AG08396 (cell line): ENCODE measurements around the gene JARID2.

Experiments used
- DNase-seq: peaks from one replicate; pipeline ENCODE4 v3.0.0; 2012; ENCODE audit warnings: low spot score, mixed read lengths

Gene JARID2

DNA sequence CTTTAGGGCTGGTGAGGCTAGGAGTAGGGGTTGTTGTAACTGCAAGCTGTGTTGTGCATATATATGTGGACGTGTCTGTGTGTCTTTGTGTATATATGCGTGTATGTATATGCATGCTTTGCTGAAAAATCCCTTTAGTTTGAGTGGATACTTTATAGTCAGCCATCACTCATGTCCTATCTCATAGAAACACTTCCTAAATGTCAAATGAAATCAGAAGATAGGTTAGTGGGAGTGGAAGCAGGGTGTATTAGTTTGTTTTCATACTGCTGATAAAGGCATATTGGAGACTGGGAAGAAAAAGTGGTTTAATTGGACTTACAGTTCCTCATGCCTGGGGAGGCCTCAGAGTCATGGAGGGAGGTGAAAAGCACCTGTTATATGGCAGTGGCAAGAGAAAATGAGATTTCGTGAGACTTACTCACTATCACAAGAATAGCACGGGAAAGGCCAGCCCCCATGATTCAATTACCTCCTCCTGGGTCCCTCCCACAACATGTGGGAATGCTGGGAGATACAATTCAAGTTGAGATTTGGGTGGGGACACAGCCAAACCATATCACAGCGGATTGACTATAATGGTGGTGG, 131.1 kb downstream of the JARID2 start:
- DNase-seq = no peak

DNA sequence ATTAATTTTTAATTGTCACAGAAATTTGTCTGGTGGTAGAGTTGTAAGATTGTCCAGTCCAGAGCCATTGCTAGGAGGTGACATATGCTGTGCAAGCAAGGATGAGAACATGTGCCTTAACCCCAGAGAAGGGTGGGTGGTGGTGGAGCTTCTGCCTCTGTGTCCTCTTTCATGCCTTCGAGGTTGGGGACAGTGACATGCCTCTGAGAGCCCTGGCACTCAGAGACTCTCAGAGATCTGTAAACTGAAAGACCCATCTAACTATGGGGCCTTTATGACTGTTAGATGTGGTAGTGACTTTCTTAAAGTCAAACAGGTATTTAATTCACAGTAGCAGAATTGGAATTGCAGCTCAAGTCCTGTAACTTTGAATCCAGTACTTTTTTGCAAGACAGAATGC, 132.4 kb downstream of the JARID2 start:
- no peak for DNase-seq

DNA sequence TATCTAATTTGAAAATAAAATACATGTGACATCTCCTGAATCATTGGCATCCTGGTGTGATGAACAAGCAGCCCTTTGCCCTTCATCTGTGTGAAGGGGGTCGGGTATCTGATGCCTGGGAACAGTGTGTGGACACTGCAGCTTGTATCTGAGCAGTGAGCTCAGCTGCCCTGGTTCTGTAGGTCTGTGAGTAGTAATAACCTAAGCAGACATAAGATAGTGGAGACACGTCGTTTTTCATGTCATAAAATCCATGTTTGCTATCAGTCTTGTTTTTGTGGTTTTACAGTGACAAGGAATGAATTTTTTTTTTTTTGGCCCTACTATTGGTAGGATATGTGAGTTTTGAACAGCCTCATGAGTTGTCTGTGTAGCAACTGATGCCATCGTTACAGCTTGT, 133.0 kb downstream of the JARID2 start:
- no peak for DNase-seq

DNA sequence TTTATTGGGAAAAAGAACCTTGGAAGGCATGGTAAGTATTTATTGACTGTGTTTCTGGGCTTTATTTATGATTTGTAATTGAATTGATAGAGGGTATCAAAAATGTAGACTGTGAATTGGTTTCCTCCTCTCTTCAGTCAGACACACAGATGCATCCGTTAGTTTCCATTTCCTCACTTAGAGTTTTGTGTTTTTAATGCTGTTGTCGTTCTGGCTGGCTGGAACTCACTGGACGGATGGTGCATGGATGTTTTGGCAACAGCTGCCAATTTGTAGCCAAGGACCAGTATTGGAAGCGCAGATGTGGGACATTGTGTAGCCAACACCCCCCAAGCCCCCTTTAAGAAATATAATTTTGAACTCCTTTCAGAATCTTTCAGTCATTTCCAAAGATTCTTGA, 134.5 kb downstream of the JARID2 start:
- no peak for DNase-seq

DNA sequence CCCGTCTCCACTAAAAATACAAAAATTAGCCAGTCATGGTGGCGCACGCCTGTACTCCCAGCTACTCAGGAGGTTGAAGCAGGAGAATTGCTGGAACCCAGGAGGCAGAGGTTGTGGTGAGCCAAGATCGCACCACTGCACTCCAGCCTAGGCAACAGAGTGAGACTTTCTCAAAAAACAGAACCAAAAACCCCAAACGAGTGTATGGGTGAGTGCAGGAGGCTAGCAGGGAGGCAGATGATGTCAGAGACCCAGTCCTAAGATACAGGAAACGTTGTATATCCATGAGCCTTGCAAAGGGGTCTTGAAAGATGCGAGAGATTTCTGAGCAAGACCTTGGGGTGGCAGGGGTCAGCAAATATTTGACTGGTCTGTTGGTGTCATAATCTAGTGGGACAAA, 136.2 kb downstream of the JARID2 start:
- no peak for DNase-seq

DNA sequence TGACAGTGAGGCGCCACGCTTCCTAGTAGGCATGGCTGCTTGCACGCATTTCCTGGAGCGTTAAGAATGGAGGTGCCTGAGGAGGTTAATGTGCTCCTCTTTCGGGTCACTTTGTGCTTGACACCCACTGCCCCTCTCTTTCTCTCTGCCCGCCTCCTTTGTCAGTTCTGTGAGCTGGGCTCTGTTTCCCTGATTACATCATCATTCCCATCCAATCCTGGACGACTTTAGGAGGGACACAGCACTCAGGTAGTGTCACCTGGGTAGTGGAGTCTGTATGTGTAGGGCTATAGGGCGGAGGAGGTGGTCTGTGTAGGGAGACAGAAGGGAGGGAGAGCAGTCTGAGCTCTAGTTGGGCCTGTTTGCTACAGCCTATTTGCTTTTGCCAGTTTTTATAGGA, 136.8 kb downstream of the JARID2 start:
- DNase-seq = no peak

DNA sequence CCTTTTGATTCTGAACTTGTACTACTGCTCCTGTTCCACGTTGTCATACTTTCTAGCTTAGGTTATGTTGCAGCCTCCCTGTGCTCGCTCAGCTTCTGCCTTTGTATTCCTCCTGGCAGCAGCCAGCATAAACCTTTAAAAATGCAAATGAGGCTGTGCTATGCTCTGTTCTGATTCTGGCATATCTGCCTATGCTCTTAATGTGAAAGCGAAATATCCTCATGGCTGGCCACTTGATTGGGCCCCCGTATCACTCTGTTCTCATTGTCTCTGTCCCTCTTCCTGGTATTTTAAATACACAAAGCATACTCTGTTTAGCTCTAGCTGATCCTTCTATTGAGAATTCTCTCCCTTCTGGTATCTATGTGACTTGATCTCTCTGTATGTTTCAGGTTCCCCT, 139.0 kb downstream of the JARID2 start:
- no peak for DNase-seq

DNA sequence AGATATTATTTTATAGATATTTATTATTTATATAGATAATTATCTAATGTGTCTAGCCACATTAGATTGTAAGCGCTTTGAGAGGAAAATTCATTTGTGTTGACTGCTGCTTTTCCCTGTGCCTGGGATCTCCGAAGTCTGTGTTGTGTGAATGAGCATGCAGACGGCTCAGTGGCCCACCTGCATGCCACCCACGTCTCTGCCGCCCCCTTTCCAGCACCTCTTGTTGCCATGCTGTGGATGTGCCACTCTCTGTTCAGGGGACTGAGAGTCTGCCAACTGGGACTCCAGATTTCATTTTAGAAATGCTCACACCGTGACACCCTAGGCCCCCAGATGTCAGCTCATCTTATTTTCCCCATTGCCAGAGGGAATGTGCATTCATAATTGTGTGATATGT, 139.7 kb downstream of the JARID2 start:
- DNase-seq = no peak

DNA sequence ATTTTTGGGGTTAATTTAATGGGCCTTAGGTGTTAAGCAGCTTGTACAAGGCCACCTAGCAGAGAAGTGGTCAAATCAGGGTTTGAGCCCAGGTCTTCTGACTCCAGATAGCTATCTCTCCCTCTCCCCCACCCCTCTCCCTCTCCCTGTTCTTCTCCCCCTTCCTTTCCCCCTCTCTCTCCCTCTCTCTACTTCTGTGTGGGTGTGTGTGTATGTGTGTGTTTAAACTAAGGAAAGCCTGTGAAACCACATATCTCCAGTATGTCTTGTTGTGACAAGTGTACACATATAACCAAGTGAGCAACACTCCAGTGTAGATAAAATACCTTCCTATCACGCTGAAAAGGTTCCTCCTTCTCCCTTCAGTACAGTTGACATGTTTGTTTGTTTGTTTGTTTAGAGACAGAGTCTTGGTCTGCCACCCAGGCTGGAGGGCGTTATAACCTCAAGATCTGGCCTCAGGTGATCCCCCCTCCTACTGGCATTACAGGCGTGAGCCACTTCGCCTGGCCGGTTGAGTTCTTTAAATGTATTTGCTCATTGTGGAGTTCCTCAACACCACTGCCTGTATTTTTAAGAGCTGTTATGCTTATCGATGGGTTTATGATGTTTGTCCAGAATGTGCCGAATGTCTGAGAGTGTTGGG, 140.4 kb downstream of the JARID2 start:
- DNase-seq = no peak

DNA sequence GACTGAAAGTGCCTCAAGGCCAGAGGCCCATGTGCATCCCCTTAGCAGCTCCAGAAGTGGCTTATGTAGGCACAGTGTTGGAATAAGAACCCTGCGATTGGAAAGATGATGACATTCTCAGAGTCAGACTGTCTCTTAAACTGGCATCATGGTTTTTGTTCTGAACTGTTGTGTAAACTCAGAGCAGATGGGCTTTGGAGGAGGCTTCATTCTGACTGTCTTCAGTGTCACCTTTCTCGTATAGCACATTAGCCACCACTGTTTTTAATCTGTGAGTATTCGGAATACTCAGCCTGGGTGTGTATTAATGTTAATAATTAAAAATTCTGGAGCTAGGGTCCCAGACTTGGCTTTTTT, 140.9 kb downstream of the JARID2 start:
- no peak for DNase-seq

DNA sequence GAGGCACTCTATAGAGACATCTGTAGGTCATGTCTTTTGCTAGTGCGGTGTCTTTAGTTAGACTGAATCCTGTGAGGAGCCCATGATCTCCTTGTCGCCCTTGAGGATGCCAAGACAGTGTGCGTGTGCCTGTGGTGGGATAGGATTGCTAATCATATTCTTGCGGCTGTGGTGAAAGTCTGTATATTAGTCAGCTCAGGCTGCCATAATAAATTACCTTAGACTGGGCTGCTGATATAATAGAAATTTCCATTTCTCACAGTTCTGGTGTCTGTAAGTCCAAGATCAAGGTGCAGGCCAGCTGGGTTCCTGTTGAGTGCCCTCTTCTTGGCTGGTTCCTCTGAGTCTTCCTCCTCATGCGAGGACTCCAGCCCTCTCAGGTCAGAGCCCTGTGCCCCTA, 141.2 kb downstream of the JARID2 start:
- no peak for DNase-seq

DNA sequence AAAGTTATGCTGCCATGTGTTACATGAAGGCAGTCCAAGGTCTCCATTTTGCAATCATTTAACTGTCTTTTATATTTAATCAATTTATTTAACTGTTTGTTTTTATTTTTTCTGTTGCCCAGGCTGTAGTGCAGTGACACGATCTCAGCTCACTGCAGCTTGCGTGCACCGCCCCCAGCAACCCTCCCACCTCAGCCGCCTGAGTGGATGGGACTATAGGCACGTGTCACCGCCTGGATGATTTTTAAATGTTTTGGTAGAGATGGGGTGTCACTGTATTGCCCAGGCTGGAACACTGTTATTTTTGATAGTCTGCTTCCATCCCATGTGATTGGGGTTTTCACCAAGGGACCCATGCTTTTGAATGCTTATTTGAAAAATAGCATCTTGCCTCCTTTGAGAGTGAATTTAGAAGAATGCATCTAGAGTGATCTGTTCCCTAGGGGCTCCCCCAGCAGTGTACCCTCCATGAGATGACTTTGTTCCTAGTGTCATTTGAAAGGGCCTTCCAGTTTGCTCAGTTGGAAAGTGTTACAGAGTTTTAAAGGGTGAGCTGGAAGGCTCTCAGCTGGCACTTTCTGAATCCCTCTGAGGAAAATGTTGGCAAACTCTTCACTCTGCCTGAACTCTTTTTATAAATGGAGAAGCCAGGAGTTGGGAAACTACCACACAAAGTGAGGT, 143.4 kb downstream of the JARID2 start:
- DNase-seq = no peak

DNA sequence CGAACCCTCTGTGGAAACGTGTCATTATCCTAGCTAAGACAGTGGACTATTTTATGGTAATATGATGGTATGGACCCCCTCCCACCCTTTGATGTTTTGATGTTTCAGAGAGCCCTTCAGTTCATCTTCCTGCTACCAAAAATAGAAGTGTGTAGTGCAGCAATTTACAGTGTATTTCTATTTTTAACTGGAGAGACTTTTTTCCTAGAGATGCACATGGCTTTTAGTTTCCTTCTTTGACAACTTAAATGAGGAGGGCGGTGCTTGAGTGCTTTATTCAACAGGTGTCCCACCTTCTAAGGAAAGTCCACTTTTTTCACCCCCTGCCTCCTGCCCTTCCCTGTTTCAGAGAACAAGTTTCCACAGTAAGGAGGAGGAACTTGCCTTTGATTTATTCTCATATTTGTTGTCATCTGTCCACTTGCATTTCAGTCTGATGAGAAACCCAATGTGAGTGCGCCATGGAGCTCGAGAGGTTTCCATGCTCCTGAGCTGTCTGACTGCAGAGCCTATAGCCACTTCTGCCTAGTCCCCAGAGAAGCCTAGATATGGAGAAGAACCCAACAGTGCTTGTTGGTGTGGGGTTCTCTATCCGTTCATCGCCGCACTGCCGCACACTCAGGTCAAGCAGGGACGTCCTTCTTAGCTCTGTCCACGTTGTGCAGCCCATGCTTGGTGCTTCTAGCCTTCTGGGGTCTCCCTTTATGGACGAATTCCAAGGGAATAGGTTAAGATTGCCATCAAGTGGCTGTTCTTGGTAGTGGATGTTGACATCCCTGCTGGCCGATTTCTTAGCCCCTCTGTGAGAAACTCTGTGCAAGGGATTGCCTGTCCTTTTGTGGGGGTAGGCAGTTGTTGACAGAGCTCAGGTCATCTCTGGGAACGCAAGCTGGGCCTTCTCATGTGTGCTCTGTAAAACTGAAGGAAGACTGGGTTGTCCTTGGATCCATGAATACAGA, 144.2 kb downstream of the JARID2 start:
- peak; percentile 48 for DNase-seq

DNA sequence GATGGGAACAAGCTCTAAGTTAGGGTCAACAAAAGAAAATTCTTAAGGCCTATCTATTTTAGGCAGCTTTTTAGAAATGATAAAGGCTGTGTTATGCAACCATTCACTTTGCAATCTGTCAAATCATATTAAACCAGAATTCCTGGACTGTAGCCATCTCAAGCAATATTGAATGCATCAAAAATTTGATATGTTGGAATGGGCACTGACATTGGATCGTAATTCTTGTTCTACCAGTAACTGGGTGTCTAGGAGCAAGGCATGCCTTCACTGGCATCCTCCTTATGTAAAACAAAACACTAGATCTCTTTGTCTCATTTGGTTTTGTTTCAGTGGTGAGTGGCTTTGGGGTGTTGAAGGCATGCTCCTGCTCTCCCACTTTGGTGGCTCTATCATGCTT, 145.6 kb downstream of the JARID2 start:
- no peak for DNase-seq

DNA sequence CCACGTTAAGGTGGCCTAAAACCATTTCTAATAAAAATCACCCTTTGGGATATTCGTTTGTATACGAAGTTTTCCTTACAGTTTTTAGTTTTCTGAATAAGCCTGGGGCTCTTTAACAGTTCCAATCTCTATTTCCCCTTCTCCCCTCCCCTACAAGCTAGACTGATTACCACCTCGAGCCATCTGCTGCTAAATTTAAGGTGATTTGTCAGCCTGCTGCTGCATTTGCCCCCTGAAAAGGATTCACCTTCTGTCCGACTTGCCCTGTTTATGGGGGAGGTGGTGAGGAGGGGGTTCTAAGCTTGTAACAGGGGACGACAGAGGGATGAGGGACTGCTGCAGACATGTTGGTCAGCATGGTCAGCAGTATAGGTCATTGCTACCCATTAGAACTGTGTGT, 146.3 kb downstream of the JARID2 start:
- DNase-seq = no peak

DNA sequence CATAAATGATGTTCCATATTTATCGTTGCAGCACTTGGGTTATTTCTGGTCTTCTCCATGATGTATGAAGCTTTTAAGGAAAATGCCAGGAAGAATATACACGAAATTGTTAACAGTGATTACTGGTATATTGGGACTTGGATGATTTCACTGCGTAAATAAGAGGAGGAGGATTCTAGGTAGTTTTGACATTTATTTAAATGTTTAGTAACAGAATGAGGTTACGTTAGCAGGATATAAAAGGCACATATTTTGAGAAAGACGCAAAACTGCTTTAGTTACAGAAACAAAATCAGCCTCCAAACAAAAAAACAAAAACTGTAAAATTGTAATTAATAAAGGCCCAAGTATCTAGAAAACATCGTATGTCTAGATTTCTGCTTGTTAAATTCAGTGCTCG, 147.7 kb downstream of the JARID2 start:
- DNase-seq = no peak

DNA sequence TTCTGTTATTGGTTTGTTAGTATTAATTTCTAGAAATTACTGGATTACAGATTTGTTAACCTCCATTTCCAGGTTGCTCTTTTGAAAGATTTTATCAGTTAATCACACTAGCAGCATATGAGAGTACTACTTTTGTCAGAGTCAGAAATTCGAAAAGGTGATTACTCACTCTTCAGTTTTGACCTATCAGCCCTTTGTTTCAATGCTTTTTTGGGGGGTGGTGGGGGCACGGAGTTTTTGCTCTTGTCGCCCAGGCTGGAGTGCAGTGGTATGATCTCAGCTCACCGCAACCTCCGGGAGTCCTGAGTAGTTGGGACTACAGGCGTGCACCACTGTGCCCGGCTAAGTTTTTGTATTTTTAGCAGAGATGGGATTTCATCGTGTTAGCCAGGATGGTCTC, 149.2 kb downstream of the JARID2 start:
- no peak for DNase-seq

DNA sequence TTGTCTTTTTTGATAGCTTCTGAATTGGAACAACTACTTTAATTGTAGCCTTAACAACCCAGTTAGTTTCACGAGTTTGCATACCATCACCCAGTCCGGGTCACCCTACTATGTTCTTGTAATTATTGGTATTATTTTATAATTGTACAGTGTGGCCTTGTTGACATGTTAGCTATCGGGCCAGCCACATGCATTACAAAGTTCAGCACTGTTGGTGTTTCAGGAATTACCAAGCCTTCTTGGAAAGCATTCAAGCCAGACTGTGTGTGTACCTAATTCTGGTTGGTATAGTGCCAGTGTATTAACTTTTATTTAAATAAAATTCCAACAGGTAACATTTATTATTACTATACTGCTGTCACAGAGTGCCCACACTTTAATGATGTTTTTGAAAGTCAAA, 150.9 kb downstream of the JARID2 start:
- DNase-seq = no peak

DNA sequence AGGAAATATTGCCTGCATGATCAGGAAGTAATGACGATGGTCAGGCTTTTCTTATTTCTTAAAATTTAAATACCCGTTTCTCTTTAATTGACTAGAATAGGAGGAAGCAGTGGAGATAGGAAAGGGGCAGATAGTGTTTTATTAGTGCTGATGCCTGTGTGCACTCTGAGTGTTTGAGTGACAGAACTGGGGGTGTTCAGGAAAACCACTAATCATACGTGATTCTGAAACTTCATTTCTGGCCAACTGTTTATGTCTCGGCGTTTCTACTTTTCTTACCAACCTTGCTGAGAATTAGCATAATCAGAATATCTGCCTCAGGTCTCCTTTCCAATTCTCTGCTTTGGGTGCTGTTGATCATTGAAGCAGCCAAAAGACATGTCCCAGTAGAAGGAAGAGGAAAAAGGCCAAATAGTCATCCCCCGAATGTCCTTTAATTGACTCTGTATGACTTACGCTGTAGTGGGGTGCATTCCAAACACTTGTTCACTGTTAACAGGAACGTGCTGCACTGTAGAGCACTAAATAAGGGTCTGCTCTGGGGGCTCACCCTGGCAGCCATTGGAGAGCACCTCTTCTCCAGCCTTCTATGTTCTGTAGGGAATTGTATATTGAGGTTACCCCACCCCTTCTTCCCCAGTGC, 152.9 kb downstream of the JARID2 start:
- no peak for DNase-seq

DNA sequence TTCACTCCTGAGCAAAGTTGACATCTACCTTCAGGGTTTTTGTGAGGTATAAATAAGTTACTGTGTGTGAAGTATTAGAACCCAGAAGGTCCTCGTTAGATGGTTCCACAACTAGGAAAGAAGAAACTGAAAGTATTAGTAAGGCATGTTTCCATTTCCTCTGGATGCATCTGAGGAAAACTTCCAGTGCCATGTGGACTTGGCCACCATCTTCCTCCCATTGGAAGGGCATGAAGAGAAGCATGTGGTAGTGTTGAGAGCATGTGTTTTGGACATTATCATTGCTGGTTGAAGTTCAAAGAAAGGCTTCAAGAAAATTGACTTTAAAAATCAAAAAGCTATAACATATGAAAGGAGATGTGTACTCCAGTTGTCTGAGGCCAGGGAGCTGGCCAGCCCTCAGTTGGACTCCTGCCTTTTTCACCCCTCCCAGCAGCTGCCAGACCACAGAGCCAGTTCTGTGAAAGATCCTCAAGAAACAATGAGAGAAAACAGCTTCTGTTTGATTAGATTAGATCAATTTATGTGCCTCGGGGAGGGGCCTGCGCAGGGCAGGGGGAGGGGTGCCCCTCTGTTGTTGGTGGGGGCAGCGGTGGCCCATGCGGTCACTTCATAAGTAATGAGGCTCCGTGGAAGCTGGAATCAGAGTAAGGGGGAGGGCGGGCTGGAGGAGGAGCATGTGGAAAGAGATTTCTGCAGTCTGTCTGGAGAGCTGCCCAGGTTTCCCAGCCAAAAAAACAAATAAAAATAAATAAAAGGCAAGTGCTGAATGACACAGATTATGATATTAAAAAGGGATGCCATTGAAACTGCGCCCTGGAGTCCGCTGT, 154.0 kb downstream of the JARID2 start:
- peak; percentile 76 for DNase-seq

DNA sequence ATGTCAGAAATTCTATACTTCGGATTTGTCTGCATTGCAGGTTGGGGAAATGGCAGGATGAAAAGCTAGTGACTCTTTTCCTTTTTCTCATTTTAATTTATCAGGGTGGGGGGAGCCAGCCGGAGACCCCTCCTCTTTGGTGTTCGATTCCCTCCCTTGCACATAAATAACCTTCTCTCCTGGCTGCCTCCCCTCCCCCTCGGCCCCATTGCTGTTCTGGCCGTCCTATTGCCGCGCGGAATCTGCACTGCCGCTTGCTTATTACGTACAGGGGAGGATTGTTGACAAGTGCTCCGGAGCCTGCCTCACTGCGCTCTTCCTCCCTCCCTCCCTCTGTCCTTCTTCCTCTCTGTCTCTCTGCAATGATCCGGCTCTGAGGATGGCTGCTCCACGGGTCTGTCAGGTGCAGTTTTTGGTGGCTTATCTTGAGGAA, 154.7 kb downstream of the JARID2 start:
- no peak for DNase-seq
